Mucosa of rectum (tissue), 2 donors: ENCODE data around the gene G6PC3.

Experiments
- H3K27ac ChIP-seq, 2 donors: one replicate each; pipeline ENCODE4 v1.7.0; 2013; ENCODE audit warnings: inconsistent platforms in 2 of 2, low read depth in 2 of 2, low read length in 2 of 2
- H3K27me3 ChIP-seq, 2 donors: one replicate each; pipeline ENCODE4 v1.7.0; 2013; ENCODE audit warnings: low read length in 2 of 2; ENCODE audit not compliant: control insufficient read depth in 2 of 2, insufficient read depth in 2 of 2
- H3K36me3 ChIP-seq, 2 donors: one replicate each; pipeline ENCODE4 v1.7.0; 2013; ENCODE audit warnings: low read length in 2 of 2; ENCODE audit not compliant: control insufficient read depth in 2 of 2, insufficient read depth in 2 of 2
- H3K4me1 ChIP-seq, 2 donors: one replicate each; pipeline ENCODE4 v1.7.0; 2013; ENCODE audit warnings: low read length in 2 of 2, mild to moderate bottlenecking in 1 of 2; ENCODE audit not compliant: control insufficient read depth in 2 of 2, insufficient read depth in 2 of 2
- H3K4me3 ChIP-seq, 2 donors: one replicate each; pipeline ENCODE4 v1.7.0; 2013; ENCODE audit warnings: low read length in 2 of 2
- H3K9ac ChIP-seq, 2 donors: one replicate each; pipeline ENCODE4 v1.7.0; 2013; ENCODE audit warnings: low read length in 2 of 2, low read depth in 1 of 2, mild to moderate bottlenecking in 1 of 2
- H3K9me3 ChIP-seq, 2 donors: one replicate each; pipeline ENCODE4 v1.7.0; 2013; ENCODE audit warnings: low read length in 2 of 2; ENCODE audit not compliant: control insufficient read depth in 2 of 2
- donor health status: healthy.
- donor health status: Normal muscosa, but diverticular disease.

Gene G6PC3

DNA sequence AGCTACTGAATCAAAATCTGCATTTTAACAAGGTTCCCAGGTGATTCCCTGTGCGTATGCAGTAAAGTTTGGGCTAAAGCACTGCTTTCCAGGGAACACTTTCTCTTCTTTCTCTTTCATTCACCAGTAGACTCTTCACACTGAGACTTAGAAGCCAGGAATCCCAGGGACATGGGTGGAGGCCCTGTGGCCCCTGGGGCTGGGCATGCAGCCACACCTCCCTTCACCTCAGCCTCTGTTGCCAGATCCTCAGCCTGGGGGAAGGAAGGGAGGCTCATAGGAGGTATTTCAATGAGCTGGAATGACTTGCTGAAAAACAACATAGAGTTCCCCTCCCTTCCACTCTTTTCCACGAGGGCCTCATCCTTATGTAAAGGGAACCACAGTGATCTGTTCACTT, 1.2 kb downstream of the G6PC3 start:
- peaks cover 13 to 22% of the 10 kb centered on the region in 2 donors for H3K36me3 ChIP-seq
- H3K4me1 ChIP-seq, result peaks cover 14 to 20% of the 10 kb centered on the region in 2 donors
- no peaks in the 10 kb centered on the region for H3K27me3 ChIP-seq
- H3K9ac ChIP-seq, result no peak overlapping the region
- H3K4me3 ChIP-seq, result peak overlapping the region; percentile 44 to 92
- H3K27ac ChIP-seq, result peak overlapping the region; percentile 11 to 24
- no peaks in the 10 kb centered on the region for H3K9me3 ChIP-seq

DNA sequence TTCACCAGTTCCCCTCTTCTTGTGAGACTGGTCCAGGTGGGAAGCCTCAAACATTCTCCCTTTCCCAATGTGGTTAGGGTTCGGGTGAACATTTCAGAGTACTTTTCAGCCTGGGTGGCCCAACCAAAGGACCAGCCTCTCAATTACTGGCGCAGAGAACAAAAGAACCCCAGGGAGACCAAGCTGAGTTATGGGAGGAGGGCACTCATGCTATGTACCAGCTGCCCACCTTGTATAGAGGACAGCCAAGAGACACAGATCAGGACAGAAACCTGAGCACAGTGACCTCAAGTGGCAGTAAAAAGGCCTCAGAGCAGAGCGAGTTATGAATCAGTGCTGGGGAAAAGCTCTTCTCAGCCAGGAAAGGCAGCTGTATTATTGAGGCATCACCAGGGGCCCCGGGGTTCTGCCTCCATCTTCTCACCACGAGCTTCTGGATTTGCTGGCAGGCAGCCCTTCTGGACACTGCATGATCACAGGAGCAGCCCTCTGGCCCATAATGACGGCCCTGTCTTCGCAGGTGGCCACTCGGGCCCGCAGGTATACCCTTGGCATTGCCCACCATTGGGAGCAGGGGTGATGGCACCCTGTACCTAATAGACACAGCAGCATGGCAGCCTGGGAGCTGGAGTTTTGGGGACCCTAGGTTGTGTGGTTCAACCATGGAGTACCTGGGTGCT, 3.8 kb downstream of the G6PC3 start:
- peaks cover 30 to 36% of the 10 kb centered on the region in 2 donors for H3K36me3 ChIP-seq
- H3K27me3 ChIP-seq, result no peaks in the 10 kb centered on the region
- H3K27ac ChIP-seq, result no peak overlapping the region
- no peak overlapping the region for H3K4me3 ChIP-seq
- H3K9ac ChIP-seq, result no peak overlapping the region
- no peaks in the 10 kb centered on the region for H3K9me3 ChIP-seq
- peaks cover 14 to 18% of the 10 kb centered on the region in 2 donors for H3K4me1 ChIP-seq

DNA sequence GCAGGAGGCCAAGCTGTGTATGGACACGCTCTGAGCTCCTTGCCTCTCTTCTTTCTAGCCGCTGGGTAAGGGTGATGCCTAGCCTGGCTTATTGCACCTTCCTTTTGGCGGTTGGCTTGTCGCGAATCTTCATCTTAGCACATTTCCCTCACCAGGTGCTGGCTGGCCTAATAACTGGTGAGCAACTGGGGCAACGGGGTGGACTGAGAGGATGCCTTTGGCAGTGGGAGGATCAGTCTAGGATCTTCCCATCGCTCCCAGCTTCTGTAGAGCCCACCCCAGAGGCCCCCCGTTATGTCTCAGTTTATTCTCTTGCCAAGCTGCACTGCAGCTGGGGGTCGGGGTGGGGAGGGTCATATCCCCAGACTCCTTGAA, 4.4 kb downstream of the G6PC3 start:
- Histone ChIP-seq H3K36me3 (peaks cover 32 to 38% of the 10 kb centered on the region in 2 donors), H3K4me1 (peaks cover 13 to 17% of the 10 kb centered on the region in 2 donors), H3K27me3 (no peaks in the 10 kb centered on the region), H3K4me3 (no peak overlapping the region), H3K27ac (no peak overlapping the region), H3K9me3 (no peaks in the 10 kb centered on the region), H3K9ac (no peak overlapping the region)

DNA sequence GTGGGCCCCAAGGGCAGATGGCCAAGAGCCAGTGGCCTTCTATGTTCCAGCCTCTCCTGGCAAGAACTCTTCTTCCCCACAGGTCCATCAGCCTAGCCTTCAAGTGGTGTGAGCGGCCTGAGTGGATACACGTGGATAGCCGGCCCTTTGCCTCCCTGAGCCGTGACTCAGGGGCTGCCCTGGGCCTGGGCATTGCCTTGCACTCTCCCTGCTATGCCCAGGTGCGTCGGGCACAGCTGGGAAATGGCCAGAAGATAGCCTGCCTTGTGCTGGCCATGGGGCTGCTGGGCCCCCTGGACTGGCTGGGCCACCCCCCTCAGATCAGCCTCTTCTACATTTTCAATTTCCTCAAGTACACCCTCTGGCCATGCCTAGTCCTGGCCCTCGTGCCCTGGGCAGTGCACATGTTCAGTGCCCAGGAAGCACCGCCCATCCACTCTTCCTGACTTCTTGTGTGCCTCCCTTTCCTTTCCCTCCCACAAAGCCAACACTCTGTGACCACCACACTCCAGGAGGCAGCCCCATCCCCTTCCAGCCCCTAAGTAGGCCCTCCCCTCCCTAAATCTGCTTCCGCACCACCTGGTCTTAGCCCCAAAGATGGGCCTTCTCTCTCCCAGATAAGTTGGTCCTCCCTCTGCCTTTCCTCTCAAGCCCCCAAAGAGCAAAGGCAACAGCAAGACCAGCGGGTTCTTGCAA, 5.2 kb downstream of the G6PC3 start:
- Histone ChIP-seq H3K27ac (no peak overlapping the region), H3K9ac (no peak overlapping the region), H3K4me3 (no peak overlapping the region), H3K4me1 (peaks cover 9 to 13% of the 10 kb centered on the region in 2 donors), H3K36me3 (peaks cover 39 to 45% of the 10 kb centered on the region in 2 donors), H3K27me3 (no peaks in the 10 kb centered on the region), H3K9me3 (no peaks in the 10 kb centered on the region)

DNA sequence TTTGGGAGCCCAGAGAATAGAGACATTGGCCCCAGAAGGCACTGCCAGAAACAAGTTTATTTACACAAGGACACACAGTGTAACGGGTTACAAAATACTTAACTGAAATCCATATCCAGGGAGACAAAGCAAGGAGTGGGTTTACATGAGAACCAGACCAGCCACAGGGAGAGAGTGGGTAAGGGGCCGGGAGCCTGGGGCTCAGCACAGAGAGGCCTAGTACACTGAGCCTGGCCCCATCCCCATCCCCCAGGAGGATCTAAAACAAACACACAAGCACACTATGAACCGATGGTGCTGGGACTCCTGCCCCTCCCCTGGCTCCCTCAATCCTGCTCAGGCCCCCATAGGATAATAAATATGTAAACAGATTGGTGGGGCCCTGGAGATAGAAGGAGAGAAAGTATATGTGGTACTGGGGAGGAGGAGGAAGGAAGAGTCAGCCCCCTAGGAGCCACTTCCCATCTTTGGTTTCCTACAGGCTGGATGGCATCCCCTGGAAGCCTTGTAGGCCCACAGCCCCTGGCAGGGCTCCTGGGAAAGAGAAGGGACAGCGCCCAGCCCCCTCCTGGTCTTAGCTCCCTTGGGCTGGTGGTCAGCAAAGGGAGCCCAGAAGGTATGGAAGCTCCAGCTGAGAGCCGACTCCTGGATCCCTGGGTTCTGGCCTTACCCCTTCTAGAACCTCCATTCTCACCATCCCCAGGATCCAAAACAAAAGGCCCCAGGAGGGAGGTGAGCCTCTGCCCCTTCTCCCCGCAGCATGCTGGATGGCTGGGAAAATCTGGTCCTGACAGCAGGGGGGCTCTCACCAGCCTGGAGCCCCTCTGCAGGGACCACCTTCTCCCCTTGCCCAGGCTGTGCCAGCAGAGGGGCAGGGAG, 6.4 kb downstream of the G6PC3 start:
- H3K27ac ChIP-seq, result no peak overlapping the region
- no peak overlapping the region for H3K9ac ChIP-seq
- no peaks in the 10 kb centered on the region for H3K9me3 ChIP-seq

DNA sequence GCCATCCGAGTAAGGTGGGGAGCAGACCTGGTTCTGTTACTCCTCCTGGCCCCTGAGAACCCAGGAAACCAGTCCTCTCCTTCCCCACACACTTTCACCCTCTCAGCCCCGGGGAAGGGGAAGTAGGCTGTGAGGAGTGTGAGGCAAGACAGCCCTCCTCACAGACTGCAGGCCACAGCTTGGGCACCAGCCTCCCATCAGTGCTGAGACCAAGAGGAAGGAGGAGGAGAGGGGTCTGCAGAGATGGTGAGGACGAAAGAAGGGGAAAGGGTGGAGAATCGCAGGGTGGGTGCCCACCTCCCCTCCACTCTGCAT, 7.0 kb downstream of the G6PC3 start:
- H3K36me3 ChIP-seq, result peaks cover 44 to 56% of the 10 kb centered on the region in 2 donors
- H3K9ac ChIP-seq, result no peak overlapping the region
- no peak overlapping the region for H3K4me3 ChIP-seq
- H3K9me3 ChIP-seq, result no peaks in the 10 kb centered on the region
- H3K27ac ChIP-seq, result no peak overlapping the region
- peaks cover 0 to 2% of the 10 kb centered on the region in 2 donors for H3K4me1 ChIP-seq
- no peaks in the 10 kb centered on the region for H3K27me3 ChIP-seq

More for the DNA sequence above, 6.4 kb downstream of the G6PC3 start:
- H3K27me3 ChIP-seq, result no peaks in the 10 kb centered on the region
- H3K4me3 ChIP-seq, result no peak overlapping the region
- H3K4me1 ChIP-seq, result peaks cover 2 to 3% of the 10 kb centered on the region in 2 donors
- H3K36me3 ChIP-seq, result peaks cover 39 to 50% of the 10 kb centered on the region in 2 donors

DNA sequence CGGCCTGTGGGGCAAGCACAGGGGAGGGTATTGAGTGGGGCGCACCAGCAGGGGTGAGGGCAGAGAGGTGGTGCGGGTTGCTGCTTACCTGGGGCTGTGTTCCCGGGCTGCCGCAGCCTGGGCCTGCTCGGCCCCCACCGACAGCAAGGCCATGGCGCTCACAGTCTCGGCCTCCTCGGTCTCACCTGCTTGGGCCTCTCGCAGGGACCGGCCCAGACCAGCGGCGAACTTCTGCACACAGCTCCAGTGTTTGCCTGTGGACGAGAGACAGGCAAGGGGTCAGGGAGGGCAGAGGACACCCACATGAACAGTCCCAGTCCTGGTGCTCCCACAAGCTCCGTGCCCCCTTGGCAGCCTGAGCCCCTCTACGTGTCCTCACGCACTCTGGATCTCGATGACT, 7.9 kb downstream of the G6PC3 start:
- peaks cover 0 to 2% of the 10 kb centered on the region in 2 donors for H3K4me1 ChIP-seq
- no peak overlapping the region for H3K27ac ChIP-seq
- no peaks in the 10 kb centered on the region for H3K9me3 ChIP-seq
- H3K36me3 ChIP-seq, result peaks cover 49 to 65% of the 10 kb centered on the region in 2 donors
- H3K9ac ChIP-seq, result no peak overlapping the region
- H3K4me3 ChIP-seq, result no peak overlapping the region
- H3K27me3 ChIP-seq, result no peaks in the 10 kb centered on the region

DNA sequence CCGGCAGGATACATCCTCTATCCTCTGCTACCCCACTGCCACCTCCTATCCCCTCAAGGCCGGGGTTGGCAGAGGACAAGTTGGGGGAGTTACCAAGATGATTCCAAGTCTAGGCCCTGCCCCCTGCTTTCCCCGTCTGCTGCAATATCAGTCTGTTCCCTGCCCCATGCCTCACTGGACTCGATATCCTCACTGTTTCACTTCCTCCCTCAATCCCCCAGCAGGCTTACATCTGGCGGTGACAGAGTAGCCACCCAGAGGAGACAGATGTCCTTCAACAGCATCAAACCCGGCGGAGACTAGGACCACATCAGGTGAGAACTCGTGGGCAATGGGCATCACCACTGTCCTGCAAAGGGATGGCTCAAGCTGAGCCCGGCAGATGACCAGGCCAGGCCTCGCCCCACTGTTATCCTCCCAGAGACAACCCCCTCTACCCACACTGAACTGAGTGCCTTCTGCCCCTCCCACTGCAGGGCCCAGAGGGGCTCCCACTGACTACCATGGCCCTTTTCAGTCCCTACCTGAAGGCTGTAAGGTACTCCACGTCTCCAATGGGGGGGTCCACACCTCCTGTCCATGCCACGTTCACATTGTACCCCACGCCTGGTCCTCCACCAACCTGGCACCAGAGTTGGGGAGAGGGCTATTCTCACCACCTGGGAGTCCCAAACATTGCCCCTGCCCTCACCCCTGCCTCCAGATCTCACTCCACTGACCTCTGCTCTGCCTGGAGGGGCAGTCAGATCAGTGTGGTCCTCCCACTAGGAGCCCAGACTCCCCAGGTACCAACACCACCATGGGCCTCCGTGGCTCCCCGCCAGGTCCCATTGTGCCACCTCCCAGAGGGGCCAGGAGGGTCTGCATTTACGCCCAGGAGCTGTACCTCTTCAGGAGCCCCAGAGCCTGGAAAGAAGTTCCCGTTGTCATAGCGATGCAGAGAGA, 9.6 kb downstream of the G6PC3 start:
- Histone ChIP-seq H3K9me3 (no peaks in the 10 kb centered on the region), H3K9ac (no peak overlapping the region), H3K27ac (no peak overlapping the region), H3K27me3 (no peaks in the 10 kb centered on the region), H3K4me3 (no peak overlapping the region), H3K4me1 (peaks cover 0 to 2% of the 10 kb centered on the region in 2 donors), H3K36me3 (peaks cover 55 to 68% of the 10 kb centered on the region in 2 donors)

DNA sequence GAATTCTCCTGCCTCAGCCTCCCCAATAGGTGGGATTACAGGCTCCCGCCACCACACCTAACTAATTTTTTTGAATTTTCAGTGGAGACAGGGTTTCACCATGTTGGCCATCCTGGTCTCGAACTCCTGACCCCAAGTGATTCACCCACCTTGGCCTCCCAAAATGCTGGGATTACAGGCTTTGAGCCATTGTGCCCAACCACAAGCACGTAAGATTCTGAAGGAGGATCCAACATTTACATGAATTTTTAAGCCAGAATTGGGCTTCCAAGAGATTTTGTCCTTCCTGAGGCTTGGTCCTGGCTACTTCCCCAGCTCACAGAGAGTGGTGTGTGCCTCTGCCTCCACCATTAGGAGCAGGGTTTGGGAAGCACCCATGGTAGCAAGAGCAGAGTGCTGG, 11.1 kb downstream of the G6PC3 start:
- Histone ChIP-seq H3K27ac (no peak overlapping the region), H3K4me3 (no peak overlapping the region), H3K4me1 (peaks cover 0 to 2% of the 10 kb centered on the region in 2 donors), H3K27me3 (no peaks in the 10 kb centered on the region), H3K36me3 (peaks cover 43 to 53% of the 10 kb centered on the region in 2 donors), H3K9me3 (no peaks in the 10 kb centered on the region), H3K9ac (no peak overlapping the region)
